Stimulated activated CD4-positive, alpha-beta T cell treated with anti-CD3 and anti-CD28 coated beads, Interleukin-12 subunit alpha, Interleukin-12 subunit beta, amount 100 ng/mL, for 48 hours (primary cell): ENCODE measurements around the gene MAPK8IP2.

Source experiments
- DNase-seq, 3 donors: peaks; one replicate each; pipeline ENCODE4 v3.0.0-alpha.2; 2020; ENCODE audit warnings: low read depth in 2 of 3, low spot score in 1 of 3

MAPK8IP2 gene

DNA sequence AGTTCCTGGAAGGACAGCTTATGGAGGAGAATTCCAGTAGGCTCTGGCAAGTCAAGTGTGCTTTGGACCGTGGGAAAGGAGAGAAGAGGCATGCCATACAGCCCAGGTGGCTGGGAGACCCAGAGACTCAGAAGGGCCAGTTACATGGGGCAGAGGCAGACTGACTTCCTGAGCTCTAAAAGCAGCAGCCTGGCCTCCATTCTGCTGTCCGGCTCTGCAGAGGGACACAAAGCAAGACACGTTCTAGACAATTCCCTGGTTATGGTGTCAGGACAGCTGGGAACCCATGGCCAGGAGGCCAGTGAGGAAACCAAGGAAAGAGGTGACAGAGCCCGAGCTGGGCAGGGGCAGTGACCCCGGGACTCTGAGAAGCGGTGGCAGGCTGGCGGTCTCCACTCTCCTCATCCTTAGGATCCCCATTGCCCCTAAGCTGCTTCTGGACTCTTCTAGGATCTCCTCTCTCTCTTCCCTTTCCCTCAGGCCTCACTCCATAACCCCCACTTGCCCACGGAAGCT, 25.1 kb upstream of the MAPK8IP2 start:
- no peak for DNase-seq

- no peak for DNase-seq
These were observed 24.5 kb upstream of the MAPK8IP2 start for GRCh38 chr22:50576070-50576469.

DNA sequence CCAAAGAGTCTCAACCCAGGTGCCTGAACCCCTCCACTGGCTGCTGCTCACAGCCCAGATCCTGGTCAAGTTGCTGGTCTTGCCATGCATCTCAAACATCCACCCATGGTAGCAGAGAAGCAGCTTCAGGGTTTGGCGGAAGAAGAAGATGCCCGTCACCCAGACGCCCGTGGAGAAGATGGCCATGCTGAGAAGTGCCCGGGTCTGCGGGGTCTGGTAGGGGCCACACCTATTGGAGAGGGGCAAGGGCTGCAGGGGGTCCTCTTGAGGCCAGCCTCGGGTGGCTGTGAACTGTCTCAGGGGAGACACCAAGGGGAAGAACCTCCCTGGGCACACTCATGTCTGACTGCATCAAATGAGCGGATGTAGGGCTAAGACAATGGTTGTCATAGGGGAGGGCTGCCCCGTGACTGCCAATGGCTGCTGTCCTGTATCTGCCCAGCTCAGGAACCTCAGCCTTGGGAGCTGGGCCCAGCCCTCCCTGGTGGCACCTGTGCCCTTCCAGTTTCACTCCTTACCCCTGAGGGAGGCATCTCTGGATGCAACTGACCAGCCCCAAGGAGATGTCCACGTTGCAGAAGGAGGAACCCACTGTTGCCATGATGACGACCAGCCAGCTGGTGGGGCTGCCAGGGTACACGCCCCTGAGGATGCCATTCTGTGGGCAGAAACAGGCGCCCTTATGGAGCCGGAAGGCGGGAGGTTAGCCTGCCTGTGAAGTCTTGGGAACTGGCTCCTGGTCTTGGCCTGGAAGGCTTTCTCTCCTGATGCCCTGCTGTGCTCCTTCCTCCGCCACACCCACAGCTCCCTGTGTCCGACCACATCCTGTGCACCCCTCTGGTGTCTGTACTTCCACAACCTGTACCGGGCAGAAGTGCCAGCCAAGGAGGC, 23.5 kb upstream of the MAPK8IP2 start:
- DNase-seq, result no peak

DNA sequence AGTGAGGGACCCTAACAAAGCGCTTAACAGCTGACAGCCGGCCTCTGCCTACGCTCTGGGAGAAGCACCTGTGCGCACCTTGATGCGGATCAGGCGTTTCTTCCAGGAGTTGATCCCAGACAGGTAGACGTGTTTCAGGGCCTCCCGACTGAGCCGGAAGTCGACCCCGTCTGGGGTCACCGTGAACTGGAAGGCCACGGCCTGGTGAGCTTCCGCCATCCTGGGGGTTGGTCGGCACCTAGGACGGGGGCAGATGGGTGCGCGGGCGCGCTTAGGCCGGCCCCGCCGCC, 23.0 kb upstream of the MAPK8IP2 start:
- no peak for DNase-seq

- DNase-seq, result no peak
These were observed 22.4 kb upstream of the MAPK8IP2 start, which contains the start of gene CPT1B for GRCh38 chr22:50577987-50578775. Gene CPT1B, minus strand, starts transcription at chr22:50578427. Its CDS starts 512 bp downstream, at chr22:50577915.

- no peak for DNase-seq
These were observed 21.8 kb upstream of the MAPK8IP2 start for GRCh38 chr22:50578776-50579310.

DNA sequence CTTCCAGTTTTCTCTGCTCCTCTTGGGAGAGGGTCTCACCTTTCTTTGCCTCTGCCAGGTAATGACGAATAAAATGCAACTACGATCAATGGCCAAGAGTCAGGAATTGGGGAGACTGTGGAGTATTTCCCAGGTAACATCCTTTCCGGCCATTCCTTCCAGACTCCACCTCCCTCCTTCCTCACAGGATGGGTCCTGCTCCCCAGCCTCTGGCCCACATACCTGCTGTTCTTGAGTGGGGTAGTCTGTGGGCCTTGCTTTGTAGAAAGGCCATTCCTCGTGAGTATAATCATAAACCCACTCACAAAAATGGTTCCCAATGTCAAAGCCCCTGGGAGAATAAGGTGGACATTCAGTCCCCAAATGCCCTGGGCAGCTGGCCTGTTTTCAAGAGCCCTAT, 20.8 kb upstream of the MAPK8IP2 start:
- DNase-seq, result no peak

DNA sequence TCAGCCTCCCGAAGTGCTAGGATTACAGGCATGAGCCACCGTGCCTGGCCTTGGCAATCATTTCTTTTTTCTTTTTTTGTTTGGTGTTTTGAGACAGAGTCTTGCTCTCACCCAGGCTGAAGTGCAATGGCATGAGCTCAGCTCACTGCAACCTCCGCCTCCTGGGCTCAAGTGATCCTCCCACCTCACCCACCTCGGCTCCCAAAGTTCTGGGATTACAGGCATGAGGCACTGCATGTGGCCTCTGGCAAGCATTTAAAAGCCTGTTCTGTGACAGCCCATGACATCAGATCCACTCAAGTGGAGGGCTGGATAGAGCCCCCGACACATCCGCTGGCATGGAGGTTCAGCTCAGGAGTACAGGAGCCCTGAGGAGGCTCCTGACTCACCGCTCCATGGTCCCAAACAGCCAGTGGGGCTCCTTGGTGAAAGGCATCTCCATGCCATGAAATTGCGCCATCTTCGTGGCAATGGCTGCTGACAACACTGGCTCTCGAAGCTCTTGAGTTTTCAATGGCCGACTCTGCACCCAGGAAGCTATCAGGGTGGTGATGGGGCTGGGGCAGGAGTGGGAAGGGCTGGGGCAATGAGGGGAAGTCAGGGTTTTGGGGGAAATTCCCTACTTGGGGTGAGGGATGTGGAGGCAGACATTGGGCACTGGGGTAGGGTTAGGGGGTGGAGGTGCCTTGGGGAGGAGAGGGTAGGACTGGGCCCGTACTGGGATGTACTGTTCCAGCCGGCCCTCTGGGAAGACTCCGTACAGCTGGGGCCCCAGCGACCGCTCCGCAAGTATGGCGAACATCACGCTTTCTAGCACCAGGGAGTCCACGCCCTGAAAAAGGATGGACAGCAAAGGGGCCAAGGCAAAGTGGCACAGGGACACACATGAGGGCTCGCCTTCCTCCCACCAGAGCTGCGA, 19.3 kb upstream of the MAPK8IP2 start:
- DNase-seq, result no peak

DNA sequence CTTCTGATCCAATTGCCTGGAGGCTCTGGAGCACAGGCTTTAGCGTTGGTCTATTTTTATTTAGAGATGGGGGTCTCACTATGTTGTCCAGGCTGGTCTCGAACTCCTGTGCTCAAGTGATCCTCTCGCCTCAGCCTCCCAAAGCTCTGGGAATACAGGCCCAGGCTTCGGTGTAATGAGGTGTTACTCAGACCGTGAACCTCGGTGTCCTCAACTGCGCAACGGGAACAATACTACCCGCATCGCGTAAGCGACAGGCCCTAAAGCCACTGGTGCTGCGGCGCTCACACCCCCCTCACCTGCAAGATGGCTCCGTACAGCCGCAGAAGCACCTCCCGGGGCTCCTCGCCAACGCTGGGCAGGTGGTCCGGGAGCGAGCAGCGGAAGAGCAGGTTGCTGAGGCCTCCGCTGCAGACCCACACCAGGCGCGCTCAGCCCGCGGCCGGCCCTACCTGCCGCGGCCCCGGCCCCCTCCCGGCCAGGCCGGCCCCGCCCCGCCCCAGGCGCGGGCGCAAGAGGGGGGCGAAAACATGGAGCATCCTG, 18.6 kb upstream of the MAPK8IP2 start:
- peak in 1 of 3 donors; percentile 27 for DNase-seq

DNA sequence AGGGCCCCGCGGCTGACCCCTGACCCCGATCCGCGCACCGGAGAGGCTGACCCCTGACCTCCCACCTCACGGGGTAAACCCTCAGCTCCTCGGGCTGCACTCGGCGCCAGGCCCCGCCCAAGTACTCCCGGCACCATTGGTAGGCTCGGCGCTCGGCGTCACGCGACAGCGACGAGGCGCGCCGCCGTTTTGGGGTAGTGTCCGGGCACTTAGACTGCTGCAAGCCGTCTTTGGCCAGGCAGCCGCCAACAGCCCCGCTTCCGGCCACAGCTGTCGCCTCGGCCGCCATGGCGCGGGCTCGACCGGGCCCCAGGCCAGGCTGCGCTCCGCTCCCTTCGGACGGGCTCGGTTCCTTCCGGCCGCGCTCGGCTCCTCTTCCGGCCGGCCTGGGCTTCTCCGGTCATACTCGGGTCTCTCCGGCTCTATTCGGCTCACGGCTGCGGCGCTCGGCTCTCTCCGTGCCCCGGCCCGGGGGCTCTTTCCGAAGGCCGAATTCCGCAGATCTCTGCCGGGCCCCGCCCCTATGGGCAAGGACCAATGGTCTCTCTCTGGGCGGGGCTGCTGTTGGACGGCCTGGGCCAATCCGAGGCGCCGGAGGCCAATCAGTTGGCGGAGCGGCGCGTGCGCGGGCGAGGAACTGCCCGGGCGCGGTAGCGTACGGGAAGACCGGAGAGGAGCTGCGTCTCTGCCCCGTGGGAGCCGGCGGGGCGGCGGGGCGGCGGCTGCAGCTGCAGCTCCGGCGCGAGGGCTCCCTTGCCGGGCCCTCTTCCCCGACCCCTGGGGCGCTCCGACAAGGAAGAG, 17.9 kb upstream of the MAPK8IP2 start, which contains the start of gene CHKB:
Gene CHKB (minus strand): TSS at position 357 of the 801 bp plus-strand sequence. CDS start 68 bp downstream, at position 289.
- peak; percentile 95 to 99 (median 98) for DNase-seq

- DNase-seq, result no peak
These were observed 17.2 kb upstream of the MAPK8IP2 start for GRCh38 chr22:50583294-50583861.

- no peak for DNase-seq
These were observed 16.2 kb upstream of the MAPK8IP2 start for GRCh38 chr22:50584106-50585096.

DNA sequence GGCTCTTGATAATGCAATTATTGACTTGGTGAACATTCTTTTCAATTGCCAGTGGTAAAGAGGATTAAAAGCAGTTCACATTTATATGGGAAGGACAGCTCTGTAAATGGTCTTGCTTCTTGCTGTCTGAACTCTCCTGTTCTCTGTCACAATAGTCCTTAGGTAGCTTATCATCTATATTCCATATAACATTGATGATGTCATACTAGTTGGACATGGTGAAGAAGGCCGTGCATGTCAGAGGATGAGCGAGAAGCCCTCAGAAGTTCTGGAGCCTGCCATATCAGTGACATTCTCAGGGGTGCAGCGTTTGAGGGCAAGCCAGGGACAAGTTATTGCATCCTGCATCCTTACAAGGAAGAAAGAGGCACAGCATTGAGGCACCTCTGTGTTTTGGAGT, 15.4 kb upstream of the MAPK8IP2 start:
- no peak for DNase-seq

GRCh38 chr22:50585781-50586180, 14.8 kb upstream of the MAPK8IP2 start:
- DNase-seq, result no peak

- no peak for DNase-seq
These were observed 14.2 kb upstream of the MAPK8IP2 start for GRCh38 chr22:50586416-50586815.

GRCh38 chr22:50587407-50587806, 13.2 kb upstream of the MAPK8IP2 start:
- DNase-seq, result no peak

DNA sequence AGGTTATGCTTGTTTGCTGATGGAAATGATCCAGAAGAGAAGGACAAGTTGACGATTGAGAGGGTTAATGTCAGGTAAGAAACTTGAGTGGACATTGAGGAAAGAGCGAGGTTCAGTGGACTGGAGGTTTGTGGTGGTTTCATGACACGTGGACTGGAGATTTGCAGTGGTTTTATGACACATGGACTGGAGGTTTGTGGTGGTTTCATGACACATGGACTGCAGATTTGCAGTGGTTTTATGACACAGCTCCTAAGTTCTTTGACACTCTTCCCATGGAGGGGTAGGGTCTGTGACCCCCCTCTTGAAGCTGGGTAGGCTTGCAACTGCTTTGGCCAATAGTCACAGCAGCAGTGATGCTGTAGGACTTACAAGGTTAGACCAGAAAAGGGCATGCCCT, 5.4 kb upstream of the MAPK8IP2 start:
- DNase-seq, result no peak

GRCh38 chr22:50597097-50597496, 3.5 kb upstream of the MAPK8IP2 start:
- no peak for DNase-seq
